Kidney epithelial cell (primary cell): ENCODE data around the gene SLC41A3. TPM values are rescaled to one million over a fixed set of nuclear protein-coding genes. Genes with fewer than 3 reads are reported as not detected.

Experiments
- DNase-seq: peaks from one replicate; pipeline ENCODE4 v3.0.0-alpha.2; 2010; ENCODE audit warnings: low read depth
- H3K27me3 ChIP-seq: 2 replicates; pipeline ENCODE4 v1.6.0; 2011; ENCODE audit warnings: low read length; ENCODE audit not compliant: control insufficient read depth, insufficient read depth
- H3K36me3 ChIP-seq: 2 replicates; pipeline ENCODE4 v1.5.1; 2011; ENCODE audit warnings: low read length; ENCODE audit not compliant: control insufficient read depth, insufficient read depth
- H3K4me3 ChIP-seq: 2 replicates; pipeline ENCODE4 v1.5.1; 2011; ENCODE audit warnings: low read depth, mild to moderate bottlenecking, control low read depth, low read length
- CTCF ChIP-seq: IDR thresholded peaks from 2 replicates; pipeline ENCODE4 v1.5.1; 2011; ENCODE audit warnings: mild to moderate bottlenecking, moderate library complexity, low read length, control low read depth, inconsistent platforms; ENCODE audit not compliant: insufficient read depth, poor library complexity, severe bottlenecking
- total RNA-seq: library from RNA; depleted of rRNA; stranded (reverse); fragments of >200 nt; gene quantifications from 2 replicates; pipeline ENCODE4 v1.2.3, GENCODE V29; 2015

SLC41A3 gene
- total RNA-seq, 1 donor from 2014 or later = 74.9 TPM

- no peak for DNase-seq
- no peaks in the 10 kb centered on the region for H3K36me3 ChIP-seq
- H3K4me3 ChIP-seq = no peak overlapping the region
- H3K27me3 ChIP-seq = no peaks in the 10 kb centered on the region
- TF ChIP-seq CTCF = no peak
Measured at GRCh38 chr3:126110431-126111125, 26.7 kb upstream of the SLC41A3 start.

- no peak for DNase-seq
- Histone ChIP-seq H3K27me3 (no peaks in the 10 kb centered on the region), H3K4me3 (no peak overlapping the region), H3K36me3 (no peaks in the 10 kb centered on the region)
- TF ChIP-seq CTCF = no peak
Measured at GRCh38 chr3:126109880-126110235, 25.9 kb upstream of the SLC41A3 start.

- TF ChIP-seq CTCF = no peak
- no peaks in the 10 kb centered on the region for H3K27me3 ChIP-seq
- no peak overlapping the region for H3K4me3 ChIP-seq
- DNase-seq = no peak
- no peaks in the 10 kb centered on the region for H3K36me3 ChIP-seq
Measured at GRCh38 chr3:126109146-126109879, 25.4 kb upstream of the SLC41A3 start.

- no peak for TF ChIP-seq CTCF
Measured at GRCh38 chr3:126108676-126109050, 24.7 kb upstream of the SLC41A3 start.

GRCh38 chr3:126107957-126108675, 24.2 kb upstream of the SLC41A3 start:
- no peaks in the 10 kb centered on the region for H3K36me3 ChIP-seq
- H3K27me3 ChIP-seq = no peaks in the 10 kb centered on the region
- DNase-seq = no peak
- no peak overlapping the region for H3K4me3 ChIP-seq
- TF ChIP-seq CTCF = no peak

More at GRCh38 chr3:126108676-126109050, 24.7 kb upstream of the SLC41A3 start:
- Histone ChIP-seq H3K36me3 (no peaks in the 10 kb centered on the region), H3K27me3 (no peaks in the 10 kb centered on the region), H3K4me3 (no peak overlapping the region)
- DNase-seq = no peak
